H9 (cell line): ENCODE data around the gene C9orf43. TPM values are rescaled to one million over a fixed set of nuclear protein-coding genes. Genes with fewer than 3 reads are reported as not detected.

Source experiments
- DNase-seq: peaks from one replicate; pipeline ENCODE4 v3.0.0-alpha.2; 2017
- H2AFZ ChIP-seq: one replicate; pipeline ENCODE4 v1.6.1; 2013; ENCODE audit warnings: mild to moderate bottlenecking, low read length, control low read depth, moderate library complexity
- H2AK5ac ChIP-seq: 2 replicates; pipeline ENCODE4 v1.6.1; 2013; ENCODE audit warnings: low read length, control low read depth, mixed read lengths; ENCODE audit not compliant: insufficient read length
- H2BK120ac ChIP-seq: one replicate; pipeline ENCODE4 v1.6.1; 2013; ENCODE audit warnings: low read depth, mild to moderate bottlenecking, low read length, control low read depth, inconsistent platforms; ENCODE audit not compliant: poor library complexity, severe bottlenecking
- H2BK12ac ChIP-seq: 2 replicates; pipeline ENCODE4 v1.6.1; 2013; ENCODE audit warnings: low read length, control low read depth, mixed read lengths, low read depth; ENCODE audit not compliant: insufficient read length
- H2BK15ac ChIP-seq: 2 replicates; pipeline ENCODE4 v1.6.1; 2013; ENCODE audit warnings: low read depth, low read length, control low read depth
- H2BK20ac ChIP-seq: one replicate; pipeline ENCODE4 v1.6.1; 2013; ENCODE audit warnings: low read depth, mild to moderate bottlenecking, low read length, control low read depth, inconsistent platforms; ENCODE audit not compliant: poor library complexity, severe bottlenecking
- H2BK5ac ChIP-seq: 2 replicates; pipeline ENCODE4 v1.6.1; 2013; ENCODE audit warnings: low read length, control low read depth, mixed read lengths; ENCODE audit not compliant: insufficient read length
- H3K14ac ChIP-seq: 2 replicates; pipeline ENCODE4 v1.6.1; 2013; ENCODE audit warnings: low read length, control low read depth; ENCODE audit not compliant: insufficient read depth
- H3K18ac ChIP-seq: 2 replicates; pipeline ENCODE4 v1.6.1; 2013; ENCODE audit warnings: low read depth, mild to moderate bottlenecking, mixed read lengths, low read length, control low read depth; ENCODE audit not compliant: insufficient read length
- H3K23ac ChIP-seq: 2 replicates; pipeline ENCODE4 v1.6.1; 2013; ENCODE audit warnings: low read length, control low read depth, mixed read lengths, low read depth; ENCODE audit not compliant: insufficient read length
- H3K23me2 ChIP-seq: 2 replicates; pipeline ENCODE4 v1.6.1; 2013; ENCODE audit warnings: low read depth, mild to moderate bottlenecking, mixed read lengths, low read length, control low read depth; ENCODE audit not compliant: insufficient read length, poor library complexity, severe bottlenecking
- H3K27ac ChIP-seq: 2 replicates; pipeline ENCODE4 v1.5.1; 2013; ENCODE audit warnings: low read length, control low read depth, mixed read lengths, low read depth; ENCODE audit not compliant: insufficient read length
- H3K27me3 ChIP-seq: 2 replicates; pipeline ENCODE4 v1.6.1; 2013; ENCODE audit warnings: low read length, control low read depth, inconsistent platforms; ENCODE audit not compliant: insufficient read depth
- H3K4ac ChIP-seq: 2 replicates; pipeline ENCODE4 v1.6.1; 2013; ENCODE audit warnings: low read depth, mild to moderate bottlenecking, control low read depth, inconsistent platforms, low read length, moderate library complexity
- H3K4me1 ChIP-seq: 2 replicates; pipeline ENCODE4 v1.6.1; 2013; ENCODE audit warnings: low read length, control low read depth, inconsistent platforms; ENCODE audit not compliant: insufficient read depth
- H3K4me2 ChIP-seq: 2 replicates; pipeline ENCODE4 v1.6.1; 2013; ENCODE audit warnings: low read length, control low read depth, mixed read lengths; ENCODE audit not compliant: insufficient read length, insufficient read depth
- H3K56ac ChIP-seq: 2 replicates; pipeline ENCODE4 v1.6.1; 2013; ENCODE audit warnings: low read depth, mild to moderate bottlenecking, mixed read lengths, low read length, control low read depth; ENCODE audit not compliant: insufficient read length
- H3K79me1 ChIP-seq: 2 replicates; pipeline ENCODE4 v1.6.1; 2013; ENCODE audit warnings: low read depth, mild to moderate bottlenecking, moderate library complexity, low read length, control low read depth, inconsistent platforms; ENCODE audit not compliant: insufficient read depth, poor library complexity, severe bottlenecking
- H3K79me2 ChIP-seq: 2 replicates; pipeline ENCODE4 v1.6.1; 2013; ENCODE audit warnings: low read length, control low read depth, inconsistent platforms; ENCODE audit not compliant: insufficient read depth
- H3K9ac ChIP-seq: 2 replicates; pipeline ENCODE4 v1.6.1; 2013; ENCODE audit warnings: low read length, control low read depth, mixed read lengths; ENCODE audit not compliant: insufficient read length; ENCODE audit errors: extremely low read depth
- H3K9me3 ChIP-seq: one replicate; pipeline ENCODE4 v1.6.1; 2013; ENCODE audit warnings: low read depth, low read length, inconsistent platforms; ENCODE audit not compliant: control insufficient read depth
- H3T11ph ChIP-seq: one replicate; pipeline ENCODE4 v1.6.1; 2013; ENCODE audit warnings: mild to moderate bottlenecking, low read length, control low read depth, inconsistent platforms
- H4K20me1 ChIP-seq: one replicate; pipeline ENCODE4 v1.6.1; 2013; ENCODE audit not compliant: control insufficient read depth, insufficient read length, insufficient read depth
- H4K5ac ChIP-seq: 2 replicates; pipeline ENCODE4 v1.6.1; 2013; ENCODE audit warnings: low read depth, mild to moderate bottlenecking, mixed read lengths, low read length, control low read depth; ENCODE audit not compliant: insufficient read length
- H4K8ac ChIP-seq: replicated peaks from 2 replicates; pipeline ENCODE4 v1.6.1; 2013; ENCODE audit warnings: low read length, control low read depth, mixed read lengths, low read depth; ENCODE audit not compliant: insufficient read length
- H4K91ac ChIP-seq: 2 replicates; pipeline ENCODE4 v1.6.1; 2013; ENCODE audit warnings: low read depth, mild to moderate bottlenecking, moderate library complexity, mixed read lengths, low read length, control low read depth; ENCODE audit not compliant: insufficient read length
- H3K27ac Mint-ChIP-seq, 3 experiments: 2 replicates in 2 of 3; 3 replicates in 1 of 3; pipeline ENCODE4 v1.8.0; 2020 to 2021; ENCODE audit warnings: mixed read lengths in 3 of 3, mild to moderate bottlenecking in 1 of 3, moderate library complexity in 1 of 3
- H3K27me3 Mint-ChIP-seq: 2 replicates; pipeline ENCODE4 v1.8.0; 2021; ENCODE audit warnings: low read depth, mild to moderate bottlenecking, moderate library complexity, mixed read lengths
- H3K36me3 Mint-ChIP-seq, 3 experiments: 2 replicates in 2 of 3; 3 replicates in 1 of 3; pipeline ENCODE4 v1.8.0; 2020 to 2021; ENCODE audit warnings: low read depth in 3 of 3, mixed read lengths in 3 of 3; ENCODE audit not compliant: insufficient read depth in 1 of 3
- H3K4me1 Mint-ChIP-seq, 2 experiments: 2 replicates each; pipeline ENCODE4 v1.8.0; 2020; ENCODE audit warnings: mixed read lengths in 2 of 2
- H3K4me3 Mint-ChIP-seq, 2 experiments: 2 replicates in 1 of 2; 3 replicates in 1 of 2; pipeline ENCODE4 v1.8.0; 2020 to 2021; ENCODE audit warnings: mild to moderate bottlenecking in 2 of 2, mixed read lengths in 2 of 2, moderate library complexity in 1 of 2
- H3K9me3 Mint-ChIP-seq, 2 experiments: 2 replicates in 1 of 2; 3 replicates in 1 of 2; pipeline ENCODE4 v1.8.0; 2020; ENCODE audit warnings: mild to moderate bottlenecking in 2 of 2, mixed read lengths in 2 of 2, moderate library complexity in 1 of 2
- total RNA-seq: library from RNA; stranded (reverse); gene quantifications from 2 replicates; pipeline ENCODE4 v1.2.1, GENCODE V29; 2021
- TF ChIP-seq, protein P1 (sequence below): fragments of 200-600 bp; sonication (generic); conservative IDR thresholded peaks from 3 replicates; pipeline ENCODE4 v1.8.0; 2021; ENCODE audit warnings: antibody characterized with exemption, mild to moderate bottlenecking

C9orf43 gene
- total RNA-seq, 1 experiment from 2014 or later, result 0.57 TPM

DNA sequence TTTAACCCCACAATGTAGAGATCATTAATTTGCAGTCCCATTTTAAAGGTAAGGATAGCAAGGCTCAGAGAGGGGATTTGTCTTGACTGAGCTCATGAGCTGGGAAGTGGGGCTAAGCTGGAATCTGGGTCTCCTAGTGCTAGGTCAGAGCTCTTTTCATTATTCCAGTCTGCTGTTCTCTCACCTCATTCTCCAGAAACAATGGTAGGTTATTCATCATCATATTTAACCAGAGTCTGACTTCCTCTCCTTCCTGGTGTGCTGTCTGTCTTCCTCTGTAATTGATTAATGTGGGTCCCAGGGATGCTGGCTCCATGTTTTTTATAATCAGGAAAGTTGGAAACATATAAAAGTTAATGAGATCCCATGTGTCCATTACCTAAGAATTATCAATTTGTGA lies 20.6 kb downstream of the C9orf43 start:
- no peak overlapping the region for H3K56ac ChIP-seq
- H3K4me2 ChIP-seq, result no peak overlapping the region
- no peak overlapping the region for H2AFZ ChIP-seq
- no peak overlapping the region for H3K27ac ChIP-seq
- no peaks in the 10 kb centered on the region for H3K4me1 ChIP-seq
- H3K23me2 ChIP-seq, result no peaks in the 10 kb centered on the region
- H2BK5ac ChIP-seq, result no peak overlapping the region
- H2BK20ac ChIP-seq, result no peak overlapping the region
- no peak for DNase-seq
- no peak overlapping the region for H4K91ac ChIP-seq
- no peaks in the 10 kb centered on the region; a peak in 1 of 7 replicates for H3K36me3 Mint-ChIP-seq
- H4K5ac ChIP-seq, result no peak overlapping the region
- peaks cover 0 to 7% of the 10 kb centered on the region in 2 experiments; a peak in 1 of 5 replicates for H3K9me3 Mint-ChIP-seq
- H3K4me1 Mint-ChIP-seq, result no peaks in the 10 kb centered on the region
- H3K18ac ChIP-seq, result no peak overlapping the region
- no peak overlapping the region for H2BK120ac ChIP-seq
- no peak overlapping the region for H2BK12ac ChIP-seq
- H3K27me3 ChIP-seq, result no peaks in the 10 kb centered on the region
- H3K4me3 Mint-ChIP-seq, result no peak overlapping the region
- H3K9ac ChIP-seq, result no peak overlapping the region
- no peak overlapping the region for H3K14ac ChIP-seq
- no peak overlapping the region for H3K4ac ChIP-seq
- H3K27ac Mint-ChIP-seq, result no peak overlapping the region
- H3T11ph ChIP-seq, result no peak overlapping the region
- H4K8ac ChIP-seq, result no peak overlapping the region
- no peak overlapping the region for H2AK5ac ChIP-seq
- peaks cover 21% of the 10 kb centered on the region for H3K27me3 Mint-ChIP-seq
- TF ChIP-seq, protein P1, sequence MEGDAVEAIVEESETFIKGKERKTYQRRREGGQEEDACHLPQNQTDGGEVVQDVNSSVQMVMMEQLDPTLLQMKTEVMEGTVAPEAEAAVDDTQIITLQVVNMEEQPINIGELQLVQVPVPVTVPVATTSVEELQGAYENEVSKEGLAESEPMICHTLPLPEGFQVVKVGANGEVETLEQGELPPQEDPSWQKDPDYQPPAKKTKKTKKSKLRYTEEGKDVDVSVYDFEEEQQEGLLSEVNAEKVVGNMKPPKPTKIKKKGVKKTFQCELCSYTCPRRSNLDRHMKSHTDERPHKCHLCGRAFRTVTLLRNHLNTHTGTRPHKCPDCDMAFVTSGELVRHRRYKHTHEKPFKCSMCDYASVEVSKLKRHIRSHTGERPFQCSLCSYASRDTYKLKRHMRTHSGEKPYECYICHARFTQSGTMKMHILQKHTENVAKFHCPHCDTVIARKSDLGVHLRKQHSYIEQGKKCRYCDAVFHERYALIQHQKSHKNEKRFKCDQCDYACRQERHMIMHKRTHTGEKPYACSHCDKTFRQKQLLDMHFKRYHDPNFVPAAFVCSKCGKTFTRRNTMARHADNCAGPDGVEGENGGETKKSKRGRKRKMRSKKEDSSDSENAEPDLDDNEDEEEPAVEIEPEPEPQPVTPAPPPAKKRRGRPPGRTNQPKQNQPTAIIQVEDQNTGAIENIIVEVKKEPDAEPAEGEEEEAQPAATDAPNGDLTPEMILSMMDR, result no peak
- H3K23ac ChIP-seq, result no peak overlapping the region
- H2BK15ac ChIP-seq, result no peak overlapping the region
- H3K9me3 ChIP-seq, result no peaks in the 10 kb centered on the region
- H3K79me1 ChIP-seq, result no peaks in the 10 kb centered on the region
- no peaks in the 10 kb centered on the region for H4K20me1 ChIP-seq
- no peaks in the 10 kb centered on the region for H3K79me2 ChIP-seq
